ENCODE data around the gene OR10V1. TPM values are rescaled to one million over a fixed set of nuclear protein-coding genes. Genes with fewer than 3 reads are reported as not detected.

OR10V1 gene
- total and polyA plus RNA-seq, 4 donors, result not detected

- TF ChIP-seq REST (IDR thresholded peaks at IDR 0.05) (no peak), RAD21 (IDR thresholded peaks at IDR 0.05) (no peak), FOXA1 (IDR thresholded peaks at IDR 0.05) (no peak), GABPA (IDR thresholded peaks at IDR 0.05 in 1 of 2, conservative IDR thresholded peaks at IDR 0.05 in 1 of 2) (no peak), YY1 (IDR thresholded peaks at IDR 0.05) (no peak), HNF4A (conservative IDR thresholded peaks at IDR 0.05) (peak; percentile 51 to 54)
These were observed 39.4 kb downstream of the OR10V1 start (continued) for GRCh38 chr11:59674291-59674690.

GRCh38 chr11:59673291-59673690 lies 40.4 kb downstream of the OR10V1 start:
- Histone ChIP-seq H3K27ac (ENCODE audit: low read depth in 1 of 2, low read length in 2 of 2) (no peak overlapping the region), H3K4me3 (ENCODE audit: low read depth in 1 of 3, low read length in 3 of 3) (no peak overlapping the region), H3K9me3 (ENCODE audit: control insufficient read depth in 4 of 4, low read length in 3 of 4) (no peaks in the 10 kb centered on the region), H3K9ac (ENCODE audit: low read depth in 1 of 2, low read length in 2 of 2) (no peak overlapping the region), H3K27me3 (ENCODE audit: control insufficient read depth in 4 of 4, insufficient read depth in 4 of 4, low read length in 3 of 4) (no peaks in the 10 kb centered on the region), H3K4me1 (ENCODE audit: control insufficient read depth in 4 of 4, insufficient read depth in 4 of 4, low read length in 3 of 4) (peaks cover 6 to 34% (median 17%) of the 10 kb centered on the region in 4 donors), H3K36me3 (ENCODE audit: control insufficient read depth in 4 of 4, insufficient read depth in 3 of 4, low read depth in 1 of 4, low read length in 3 of 4) (no peaks in the 10 kb centered on the region)
- no peak for DNase-seq (ENCODE audit: low spot score)
- 92% methylated on average over 2 of the region's 2 CpGs for WGBS
- no peak for TF ChIP-seq ZBTB33 (IDR thresholded peaks at IDR 0.05)
- no peak for TF ChIP-seq FOXA1 (IDR thresholded peaks at IDR 0.05)
- no peak for TF ChIP-seq ATF3 (IDR thresholded peaks at IDR 0.05)
- no peak for TF ChIP-seq NR2F2 (IDR thresholded peaks at IDR 0.05)
- no peak for TF ChIP-seq JUND (IDR thresholded peaks at IDR 0.05)
- no peak for TF ChIP-seq MAX (IDR thresholded peaks at IDR 0.05)
- TF ChIP-seq EGR1 (IDR thresholded peaks at IDR 0.05; ENCODE audit: low read depth in 2 of 2), result no peak
- no peak for TF ChIP-seq REST (IDR thresholded peaks at IDR 0.05)
- no peak for TF ChIP-seq TAF1 (conservative IDR thresholded peaks at IDR 0.05)
- TF ChIP-seq GABPA (IDR thresholded peaks at IDR 0.05 in 1 of 2, conservative IDR thresholded peaks at IDR 0.05 in 1 of 2), result no peak
- no peak for TF ChIP-seq RXRA (IDR thresholded peaks at IDR 0.05)
- TF ChIP-seq HNF4A (conservative IDR thresholded peaks at IDR 0.05), result no peak
- no peak for TF ChIP-seq FOXA2 (IDR thresholded peaks at IDR 0.05)
- TF ChIP-seq CTCF (IDR thresholded peaks at IDR 0.05; ENCODE audit: low read depth, low read length, missing input control), result no peak
- no peak for TF ChIP-seq RAD21 (IDR thresholded peaks at IDR 0.05)
- TF ChIP-seq SP1 (IDR thresholded peaks at IDR 0.05), result no peak
- no peak for TF ChIP-seq YY1 (IDR thresholded peaks at IDR 0.05)
- TF ChIP-seq HNF4G (IDR thresholded peaks at IDR 0.05), result no peak
